Middle frontal gyrus (tissue), 1 donor: ENCODE measurements around the gene UTP11.
"Not testable (repeated sequence)": the region's sequence is repeated elsewhere in the genome, so short reads cannot be mapped to it uniquely, and the experiment has no call there.

Experiments
- DNase-seq: peaks from one replicate; pipeline ENCODE4 v3.0.0-alpha.2; 2015; ENCODE audit warnings: low spot score; ENCODE audit errors: extremely low spot score

The UTP11 gene

GRCh38 chr1:38012363-38013226 is at the start of gene UTP11:
Gene UTP11 (plus strand): TSS chr1:38012734. CDS start chr1:38012803, 69 bp downstream.
- peak; percentile 95 for DNase-seq

DNA sequence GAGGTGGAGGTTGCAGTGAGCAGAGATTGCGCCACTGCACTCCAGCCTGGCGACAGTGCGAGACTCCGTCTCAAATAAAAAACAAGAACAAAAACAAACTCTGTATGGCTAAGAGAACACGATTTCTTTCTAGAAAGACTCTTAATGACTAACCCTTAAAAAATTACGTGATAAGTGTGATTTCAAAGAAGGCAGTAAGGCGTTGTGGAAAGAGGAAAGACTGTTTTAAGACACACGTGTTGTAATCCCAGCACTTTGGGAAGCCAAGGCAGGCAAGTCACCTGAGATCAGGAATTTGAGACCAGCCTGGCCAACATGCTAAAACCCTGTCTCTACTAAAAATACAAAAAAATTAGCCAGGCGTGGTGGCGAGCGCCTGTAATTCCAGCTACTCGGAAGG is 48.4 kb upstream of the UTP11 start:
- not testable (repeated sequence) for DNase-seq

GRCh38 chr1:37965301-37965700 is 47.2 kb upstream of the UTP11 start:
- no peak for DNase-seq

- DNase-seq: not testable (repeated sequence)
Observed at GRCh38 chr1:37973684-37974083, 38.9 kb upstream of the UTP11 start.

DNA sequence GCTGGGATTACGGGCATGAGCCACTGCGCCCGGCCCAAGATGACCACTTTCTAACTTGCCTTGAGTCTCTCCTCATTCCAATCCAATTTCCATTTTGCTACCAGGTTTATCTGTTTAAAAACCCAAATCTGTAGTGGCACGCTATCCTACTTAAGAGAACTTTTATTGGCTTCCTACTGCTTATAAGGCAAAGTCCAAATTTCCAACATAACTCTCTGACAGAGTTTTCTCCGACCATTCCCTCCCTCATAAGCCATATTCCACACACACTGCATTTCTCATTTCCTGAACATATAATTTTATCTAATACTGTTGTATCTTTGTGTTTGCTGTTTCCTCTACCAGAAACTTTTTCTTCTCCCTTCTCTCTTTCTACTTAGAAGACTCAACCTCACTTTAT is 38.0 kb upstream of the UTP11 start:
- DNase-seq: no peak

DNA sequence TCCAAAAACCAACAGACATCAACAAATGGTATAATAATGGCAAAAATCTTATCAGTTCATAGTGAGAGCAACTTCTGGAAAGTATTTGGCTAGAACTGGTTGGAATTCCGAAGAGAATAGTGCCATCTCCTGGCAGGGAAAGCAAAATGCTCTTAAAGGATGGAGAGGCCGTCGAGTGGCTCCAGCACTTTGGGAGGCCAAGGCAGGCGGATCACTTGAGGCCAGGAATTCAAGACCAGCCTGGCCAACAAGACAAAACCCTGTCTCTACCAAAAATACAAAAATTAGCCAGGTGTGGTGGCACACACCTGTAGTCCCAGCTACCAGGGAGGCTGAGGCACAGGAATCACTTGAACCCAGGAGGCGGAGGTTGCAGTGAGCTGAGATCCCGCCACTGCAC is 37.5 kb upstream of the UTP11 start:
- not testable (repeated sequence) for DNase-seq

- DNase-seq: no peak
Observed at GRCh38 chr1:37978541-37978940, 34.0 kb upstream of the UTP11 start.

- DNase-seq: no peak
Observed at GRCh38 chr1:37983546-37983945, 29.0 kb upstream of the UTP11 start.

GRCh38 chr1:37987679-37988078 is 24.9 kb upstream of the UTP11 start:
- DNase-seq: no peak

- no peak for DNase-seq
Observed at GRCh38 chr1:37989361-37989930, 23.1 kb upstream of the UTP11 start.

DNA sequence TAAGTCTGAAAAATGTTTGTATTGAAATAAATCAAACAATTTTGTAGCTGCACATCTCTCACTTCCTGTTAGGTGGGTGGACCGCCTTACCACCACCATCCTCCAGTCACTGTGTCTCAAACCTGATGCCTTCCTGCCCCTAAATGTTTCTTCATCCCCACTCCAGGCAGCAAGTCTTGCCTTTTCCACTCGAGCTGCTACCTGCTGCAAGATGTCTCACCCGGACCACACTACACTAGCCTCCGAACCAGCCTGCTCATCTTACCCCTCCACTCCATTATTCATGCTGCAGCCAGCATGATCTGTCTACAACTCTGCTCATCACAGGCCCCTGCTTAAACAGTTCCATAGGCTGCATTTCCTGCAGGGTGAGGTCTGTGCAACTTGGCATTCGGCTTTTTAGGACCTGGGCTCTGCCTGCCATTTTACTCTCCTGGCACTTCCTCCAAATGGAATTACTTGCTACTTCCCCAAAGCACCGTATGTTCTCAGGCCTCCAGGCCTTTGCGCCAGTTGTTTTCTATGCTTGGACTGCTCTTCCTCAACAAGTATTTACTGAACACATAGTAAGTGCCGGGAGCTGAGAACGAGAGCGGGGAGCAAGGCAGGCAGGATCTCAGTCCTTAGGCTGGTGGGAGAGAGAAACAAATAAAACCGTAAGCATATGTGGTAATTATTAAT is 17.5 kb upstream of the UTP11 start:
- no peak for DNase-seq

GRCh38 chr1:37995751-37996345 is 16.7 kb upstream of the UTP11 start:
- DNase-seq: no peak

DNA sequence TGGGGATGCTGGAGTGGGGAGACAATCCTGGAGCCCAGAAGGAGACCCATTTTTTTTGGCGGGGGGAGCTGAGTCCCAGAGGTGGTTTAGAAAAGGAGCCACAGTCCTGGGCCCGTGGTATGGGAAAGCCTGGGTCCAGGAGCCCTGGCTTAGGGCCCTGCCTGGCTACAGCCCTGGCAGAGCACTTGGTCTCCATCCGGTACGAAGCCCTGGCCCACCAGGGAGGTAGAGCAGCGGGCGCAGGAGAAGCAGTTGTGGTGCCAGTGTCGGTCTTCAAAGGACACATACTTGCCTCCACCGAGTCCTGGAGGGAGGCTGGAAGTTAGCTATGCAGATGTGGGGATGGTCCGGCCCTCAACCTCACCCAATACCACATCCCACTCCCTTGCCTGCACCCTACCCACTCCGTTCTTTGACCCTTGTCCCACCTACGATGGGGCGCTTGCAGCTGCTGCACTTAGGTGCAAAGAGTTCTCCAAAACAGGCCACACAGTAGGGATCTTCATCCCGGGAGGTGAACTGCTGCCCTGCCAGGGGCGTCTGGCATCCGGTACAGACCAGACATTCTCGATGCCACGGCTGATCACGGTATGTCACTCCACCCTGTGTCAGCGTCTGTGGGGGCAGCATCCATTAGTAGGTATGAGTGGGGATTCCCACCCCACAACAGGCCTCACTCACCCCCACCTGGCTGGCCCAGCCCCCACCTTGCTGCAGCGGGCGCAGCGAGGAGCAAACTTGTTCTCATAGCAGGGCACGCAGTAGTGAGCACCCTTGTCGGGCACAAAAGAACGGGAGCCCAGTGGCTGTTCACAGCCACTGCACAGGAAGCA is 15.1 kb upstream of the UTP11 start:
- DNase-seq: no peak

- no peak for DNase-seq
Observed at GRCh38 chr1:37998089-37998808, 14.3 kb upstream of the UTP11 start.

DNA sequence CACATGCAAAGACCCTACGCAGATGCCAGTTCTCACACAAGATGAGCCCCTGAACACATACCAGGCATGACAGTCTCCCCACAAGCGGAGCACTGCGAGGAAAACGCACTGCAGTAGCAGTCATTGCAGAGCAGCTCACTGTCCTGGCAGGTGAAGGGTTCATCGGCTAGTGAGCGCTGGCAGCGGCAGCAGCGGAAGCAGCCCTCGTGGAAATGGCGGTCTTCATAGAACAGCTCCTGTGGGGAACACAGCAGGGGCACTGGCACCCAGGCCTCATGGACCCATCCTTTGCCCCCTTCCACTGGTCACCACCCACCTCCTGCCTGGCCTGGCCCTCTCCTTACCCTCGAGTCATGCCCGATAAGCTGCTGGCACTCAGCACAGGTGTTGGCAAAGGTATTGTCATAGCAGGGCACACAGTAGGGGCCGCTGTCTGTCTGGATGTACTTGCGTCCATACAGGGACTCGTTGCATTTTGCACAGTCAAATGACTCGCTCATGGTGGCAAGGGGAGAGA is 13.6 kb upstream of the UTP11 start:
- no peak for DNase-seq

DNA sequence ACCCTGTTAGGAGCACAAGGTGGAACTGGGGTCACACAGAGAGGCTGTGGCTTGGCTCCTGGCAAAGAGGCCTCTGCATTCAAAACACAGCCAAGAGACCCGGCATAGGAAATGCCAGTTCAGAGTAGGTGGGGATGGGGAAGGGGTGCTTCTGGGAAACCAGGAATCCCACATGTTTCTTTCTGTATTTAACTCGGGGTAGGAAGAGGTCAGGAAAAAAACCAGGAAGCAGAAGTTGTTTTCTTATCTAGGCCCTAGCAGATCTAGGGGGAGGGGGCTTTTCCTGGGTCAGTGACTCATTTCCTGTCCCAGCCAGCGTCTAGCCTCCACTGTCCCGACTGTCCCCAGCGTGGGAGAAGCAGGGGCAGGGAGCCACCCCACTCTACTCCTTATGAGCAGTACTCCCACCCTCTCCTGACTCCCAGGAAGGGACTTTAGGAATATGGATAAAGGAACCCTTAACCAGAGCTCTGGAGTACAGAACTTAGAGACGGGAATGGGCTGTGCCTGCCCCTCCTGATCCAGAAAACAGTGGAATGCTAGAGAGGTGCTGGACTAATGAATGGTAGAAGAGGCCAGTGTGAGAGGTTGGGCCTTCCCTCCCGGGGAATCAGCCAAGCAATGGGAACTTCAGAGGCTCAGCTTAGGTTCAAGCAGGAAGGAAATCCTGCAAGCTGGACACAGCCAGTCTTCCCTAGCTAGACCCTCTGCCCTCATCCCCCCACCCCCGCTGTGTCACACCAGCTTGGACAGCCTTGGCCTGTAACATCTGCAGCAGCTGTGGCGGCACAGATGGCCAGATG is 12.9 kb upstream of the UTP11 start:
- no peak for DNase-seq

DNA sequence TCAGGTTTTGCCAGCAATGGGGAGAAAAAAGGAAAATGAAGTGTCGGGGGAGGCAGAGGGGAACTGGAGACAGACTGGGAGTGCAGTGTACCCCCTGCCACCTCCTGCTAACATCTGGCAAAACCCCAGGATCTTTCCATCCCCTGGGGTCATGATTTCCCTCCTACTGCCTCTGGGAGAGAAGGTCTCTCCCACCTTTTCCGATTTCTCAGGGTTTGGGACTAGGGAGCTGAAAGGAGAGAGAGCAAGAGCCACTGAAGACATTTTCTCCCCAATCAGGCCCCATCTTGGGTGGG is 12.4 kb upstream of the UTP11 start:
- DNase-seq: no peak

DNA sequence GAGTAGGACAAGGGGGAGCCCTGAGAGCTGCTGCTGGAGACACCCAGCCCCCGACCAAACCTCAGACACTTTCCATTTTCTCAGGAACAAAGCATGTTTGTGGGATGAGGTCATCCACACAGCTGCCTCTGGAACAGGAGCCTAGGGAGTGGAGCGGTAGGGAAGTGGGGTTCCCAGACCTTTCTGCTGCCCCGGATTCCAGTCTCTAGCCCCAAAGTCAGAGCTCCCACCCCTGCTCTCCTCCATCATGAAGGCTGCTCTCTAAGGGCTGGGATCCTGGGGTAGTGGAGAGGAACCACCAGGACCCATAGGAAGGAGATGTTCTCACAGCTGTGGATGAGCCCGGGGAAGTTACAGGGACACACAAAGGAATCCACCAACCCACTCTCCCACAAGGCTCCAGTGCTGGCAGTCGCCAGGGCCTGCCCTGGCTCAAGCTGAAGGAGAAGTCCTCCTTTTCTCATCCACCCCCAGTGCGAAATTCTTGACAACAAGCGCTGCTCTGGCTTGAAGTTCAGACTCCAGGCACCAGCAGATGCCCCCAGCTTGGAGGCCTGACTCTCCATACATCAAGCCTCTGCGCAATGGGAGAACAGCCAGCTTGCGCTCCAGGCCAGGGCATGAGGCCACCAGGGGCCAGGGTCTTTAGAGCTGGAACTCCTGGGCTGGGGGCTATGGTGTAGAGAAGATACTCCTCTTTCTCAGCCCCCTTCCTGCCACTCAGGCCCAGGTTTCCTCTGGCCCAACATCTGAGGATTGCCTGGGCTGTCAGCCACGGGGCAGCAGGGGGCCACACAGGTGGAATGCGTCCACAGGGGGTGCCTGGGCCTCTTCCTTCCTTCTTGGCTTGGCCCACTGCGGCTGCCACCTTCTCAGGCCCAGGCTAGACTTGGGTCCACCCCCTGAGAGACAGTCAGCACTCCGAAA is 11.7 kb upstream of the UTP11 start:
- no peak for DNase-seq
